ENCODE data around the gene ADAD2.

GRCh38 chr16:84239909-84240308 is 49.0 kb downstream of the ADAD2 start, which contains the start of gene KCNG4:
- TF ChIP-seq POLR2A (IDR thresholded peaks at IDR 0.05; ENCODE audit: low read depth, low read length) (no peak), TAF1 (IDR thresholded peaks at IDR 0.05; ENCODE audit: borderline replicate concordance, low read depth, low read length) (no peak)

Data from GM12892 (cell line).